Smooth muscle cell (in vitro differentiated cells): ENCODE measurements around the gene STMND1. TPM values are rescaled to one million over a fixed set of nuclear protein-coding genes. Genes with fewer than 3 reads are reported as not detected.

Experiments used
- DNase-seq: peaks from one replicate; lab custom pipeline; 2025; ENCODE audit not compliant: unreplicated experiment; lab: John Stamatoyannopoulos, UW
- H2AFZ ChIP-seq: fragments of 200-600 bp; sonication (generic); 2 replicates; pipeline ENCODE4 v1.6.0; 2016; ENCODE audit warnings: antibody characterized with exemption, low read depth, mild to moderate bottlenecking
- H3F3A ChIP-seq: fragments of 200-600 bp; sonication (generic); 2 replicates; pipeline ENCODE4 v1.6.0; 2017; ENCODE audit warnings: antibody characterized with exemption, low read depth
- H3K27ac ChIP-seq: fragments of 200-600 bp; sonication (generic); 2 replicates; pipeline ENCODE4 v1.5.1; 2016; ENCODE audit warnings: low read depth, mild to moderate bottlenecking
- H3K27me3 ChIP-seq: fragments of 200-600 bp; sonication (generic); 2 replicates; pipeline ENCODE4 v1.6.1; 2016; ENCODE audit warnings: low read depth, mild to moderate bottlenecking
- H3K36me3 ChIP-seq: fragments of 200-600 bp; sonication (generic); 2 replicates; pipeline ENCODE4 v1.5.1; 2016; ENCODE audit warnings: low read depth
- H3K4me1 ChIP-seq: fragments of 200-600 bp; sonication (generic); 2 replicates; pipeline ENCODE4 v1.5.1; 2016; ENCODE audit warnings: low read depth
- H3K4me2 ChIP-seq: fragments of 200-600 bp; sonication (generic); 2 replicates; pipeline ENCODE4 v1.6.0; 2016; ENCODE audit warnings: mild to moderate bottlenecking
- H3K4me3 ChIP-seq: fragments of 200-600 bp; sonication (generic); 2 replicates; pipeline ENCODE4 v1.5.1; 2016; ENCODE audit warnings: mild to moderate bottlenecking
- H3K79me2 ChIP-seq: fragments of 200-600 bp; sonication (generic); 2 replicates; pipeline ENCODE4 v1.6.0; 2016; ENCODE audit warnings: low read depth, mild to moderate bottlenecking
- H3K9ac ChIP-seq: fragments of 200-600 bp; sonication (generic); 2 replicates; pipeline ENCODE4 v1.6.0; 2016; ENCODE audit warnings: low read depth
- H3K9me3 ChIP-seq: fragments of 200-600 bp; sonication (generic); replicated peaks from 2 replicates; pipeline ENCODE4 v1.5.1; 2016; ENCODE audit warnings: low read depth
- H4K20me1 ChIP-seq: fragments of 200-600 bp; sonication (generic); 2 replicates; pipeline ENCODE4 v1.6.0; 2016; ENCODE audit warnings: low read depth
- WGBS: methylation state at CpG from one replicate; pipeline ENCODE4 v1.1.7; 2016; ENCODE audit warnings: low lambda C conversion rate; 5-methylcytosine and 5-hydroxymethylcytosine counted together
- polyA plus RNA-seq: library from polyadenylated mRNA; unstranded; fragments of >200 nt; fragmentation: Nextera tagmentation; extraction: Ambion mirVana; gene quantifications from 2 replicates; pipeline ENCODE4 v1.2.1, GENCODE V29; 2016
- total RNA-seq: library from RNA; depleted of rRNA; stranded (reverse); fragments of >200 nt; gene quantifications from 2 replicates; pipeline ENCODE4 v1.2.3, GENCODE V29; 2014
- TF ChIP-seq, protein P1 (sequence below): fragments of 200-600 bp; sonication (generic); IDR thresholded peaks from 2 replicates; pipeline ENCODE4 v1.5.1; 2017; ENCODE audit warnings: borderline replicate concordance, mild to moderate bottlenecking, antibody characterized with exemption; ENCODE audit not compliant: insufficient read depth, poor library complexity, severe bottlenecking

The STMND1 gene
- total RNA-seq: not detected in 2 replicates
- not detected in 2 replicates for polyA plus RNA-seq

- Histone ChIP-seq H3K36me3 (no peaks in the 10 kb centered on the region), H3K9me3 (no peaks in the 10 kb centered on the region), H4K20me1 (no peaks in the 10 kb centered on the region), H3F3A (peaks cover 13% of the 10 kb centered on the region), H2AFZ (peak within 1 kb of the TSS; percentile 74), H3K79me2 (no peaks in the 10 kb centered on the region), H3K4me2 (peak within 1 kb of the TSS; percentile 94), H3K4me1 (peaks cover 14% of the 10 kb centered on the region), H3K9ac (peak within 1 kb of the TSS; percentile 9), H3K4me3 (peak within 1 kb of the TSS; percentile 59), H3K27me3 (peaks cover 36% of the 10 kb centered on the region), H3K27ac (no peak within 1 kb of the TSS)
- DNase-seq: no peak
- WGBS: 8% methylated on average over 54 of the region's 57 CpGs
- TF ChIP-seq, protein P1, sequence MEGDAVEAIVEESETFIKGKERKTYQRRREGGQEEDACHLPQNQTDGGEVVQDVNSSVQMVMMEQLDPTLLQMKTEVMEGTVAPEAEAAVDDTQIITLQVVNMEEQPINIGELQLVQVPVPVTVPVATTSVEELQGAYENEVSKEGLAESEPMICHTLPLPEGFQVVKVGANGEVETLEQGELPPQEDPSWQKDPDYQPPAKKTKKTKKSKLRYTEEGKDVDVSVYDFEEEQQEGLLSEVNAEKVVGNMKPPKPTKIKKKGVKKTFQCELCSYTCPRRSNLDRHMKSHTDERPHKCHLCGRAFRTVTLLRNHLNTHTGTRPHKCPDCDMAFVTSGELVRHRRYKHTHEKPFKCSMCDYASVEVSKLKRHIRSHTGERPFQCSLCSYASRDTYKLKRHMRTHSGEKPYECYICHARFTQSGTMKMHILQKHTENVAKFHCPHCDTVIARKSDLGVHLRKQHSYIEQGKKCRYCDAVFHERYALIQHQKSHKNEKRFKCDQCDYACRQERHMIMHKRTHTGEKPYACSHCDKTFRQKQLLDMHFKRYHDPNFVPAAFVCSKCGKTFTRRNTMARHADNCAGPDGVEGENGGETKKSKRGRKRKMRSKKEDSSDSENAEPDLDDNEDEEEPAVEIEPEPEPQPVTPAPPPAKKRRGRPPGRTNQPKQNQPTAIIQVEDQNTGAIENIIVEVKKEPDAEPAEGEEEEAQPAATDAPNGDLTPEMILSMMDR: no peak
Measured at GRCh38 chr6:17101422-17102257, at the start of gene STMND1. STMND1 (plus strand) TSS chr6:17102050; CDS start chr6:17102258, 208 bp downstream.

- Histone ChIP-seq H3K4me1 (no peaks in the 10 kb centered on the region), H3K27me3 (no peaks in the 10 kb centered on the region), H3K9ac (no peak overlapping the region), H4K20me1 (no peaks in the 10 kb centered on the region), H2AFZ (no peak overlapping the region), H3K4me2 (no peak overlapping the region), H3F3A (no peaks in the 10 kb centered on the region), H3K36me3 (no peaks in the 10 kb centered on the region), H3K9me3 (no peaks in the 10 kb centered on the region), H3K4me3 (no peak overlapping the region), H3K79me2 (no peaks in the 10 kb centered on the region), H3K27ac (no peak overlapping the region)
- TF ChIP-seq, protein P1: no peak
- 68% methylated on average over 2 of the region's 2 CpGs for WGBS
- DNase-seq: no peak
Measured at GRCh38 chr6:17054647-17055046, 47.2 kb upstream of the STMND1 start.

DNA sequence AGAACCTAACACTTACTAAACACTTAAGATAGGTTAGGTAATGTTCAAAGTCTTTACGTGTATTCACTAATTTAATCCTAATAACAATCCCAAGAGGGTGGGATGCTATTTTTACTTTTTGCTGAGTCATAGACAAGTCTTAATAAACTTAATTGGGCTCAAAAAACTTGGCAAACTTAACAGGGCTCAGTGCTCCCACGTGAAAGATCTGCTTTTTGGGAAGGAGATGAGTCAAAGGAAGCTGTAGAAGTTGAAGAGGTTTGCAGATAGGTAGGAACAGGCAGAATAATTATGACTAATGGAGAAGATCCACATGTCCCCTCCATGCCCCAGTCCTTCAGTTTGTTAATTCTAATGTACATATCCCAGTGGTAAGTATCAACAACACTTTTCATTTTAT, 44.5 kb upstream of the STMND1 start:
- DNase-seq: no peak
- Histone ChIP-seq H3K4me2 (no peak overlapping the region), H3K27ac (peak overlapping the region; percentile 16)

More for the DNA sequence above, 44.5 kb upstream of the STMND1 start:
- Histone ChIP-seq H3K79me2 (no peaks in the 10 kb centered on the region), H3K27me3 (no peaks in the 10 kb centered on the region), H3K4me3 (no peak overlapping the region), H3K9ac (no peak overlapping the region), H3K36me3 (no peaks in the 10 kb centered on the region), H3F3A (no peaks in the 10 kb centered on the region), H4K20me1 (no peaks in the 10 kb centered on the region), H3K9me3 (no peaks in the 10 kb centered on the region), H3K4me1 (no peaks in the 10 kb centered on the region), H2AFZ (no peak overlapping the region)
- WGBS: 18% methylated on average over 2 of the region's 2 CpGs
- TF ChIP-seq, protein P1: no peak
